Testis (tissue), 3 donors: ENCODE results near the gene GAK. TPM values are rescaled to one million over a fixed set of nuclear protein-coding genes. Genes with fewer than 3 reads are reported as not detected.

Source experiments
- DNase-seq: peaks from one replicate; pipeline ENCODE4 v3.0.0-alpha.2; 2019
- H3K27ac ChIP-seq, 2 donors: fragments of 200-600 bp; sonication (generic); one replicate each; pipeline ENCODE4 v1.5.1; 2019
- H3K27me3 ChIP-seq: fragments of 200-600 bp; sonication (generic); one replicate; pipeline ENCODE4 v1.5.1; 2019
- H3K36me3 ChIP-seq: fragments of 200-600 bp; sonication (generic); one replicate; pipeline ENCODE4 v1.5.1; 2017; ENCODE audit warnings: low read depth; ENCODE audit errors: missing control alignments
- H3K4me1 ChIP-seq: fragments of 200-600 bp; sonication (generic); one replicate; pipeline ENCODE4 v1.5.1; 2019
- H3K4me3 ChIP-seq, 2 donors: fragments of 200-600 bp; sonication (generic); one replicate each; pipeline ENCODE4 v1.5.1; 2017 to 2019
- H3K9me3 ChIP-seq: fragments of 200-600 bp; sonication (generic); one replicate; pipeline ENCODE4 v1.5.1; 2017
- POLR2A ChIP-seq: fragments of 450-650 bp; IDR thresholded peaks from one replicate; pipeline ENCODE4 v1.6.1; 2017; ENCODE audit warnings: antibody characterized with exemption, mild to moderate bottlenecking, moderate library complexity
- WGBS, 2 donors: methylation state at CpG; one replicate each; pipeline ENCODE4 v1.1.5; 2018; 5-methylcytosine and 5-hydroxymethylcytosine counted together
- intact Hi-C: fragments of 100-400 bp; cut with DNase I; formaldehyde crosslinking; loops from one replicate; pipeline ENCODE4 v1.15.1; 2023; ENCODE audit warnings: low total_unique reads
- polyA plus RNA-seq: library from polyadenylated mRNA; stranded (reverse); fragments of 350-450 nt; fragmentation: Illumina TruSeq; extraction: RNeasy Lipid Tissue Mini Kit (QIAGEN cat#74804); gene quantifications from one replicate; pipeline ENCODE4 v1.2.3, GENCODE V29; 2014; ENCODE audit warnings: low read depth, low replicate concordance; ENCODE audit not compliant: insufficient read depth
- total RNA-seq, 2 donors: library from RNA; depleted of rRNA; stranded (reverse); fragments of >200 nt; gene quantifications; one replicate each; pipeline ENCODE4 v1.2.3, GENCODE V29; 2016
- TF ChIP-seq, protein P1 (sequence below), 3 experiments: fragments of 450-650 bp in 2 of 3; fragments of 200-600 bp in 1 of 3; sonication (generic) in 1 of 3; IDR thresholded peaks; one replicate each; pipeline ENCODE4 v1.5.1; 2016 to 2019; ENCODE audit warnings: antibody characterized with exemption in 3 of 3, mild to moderate bottlenecking in 2 of 3, moderate library complexity in 1 of 3

The GAK gene
- total and polyA plus RNA-seq, 3 donors from 2014 or later: 130 to 229 (median 226) TPM

DNA sequence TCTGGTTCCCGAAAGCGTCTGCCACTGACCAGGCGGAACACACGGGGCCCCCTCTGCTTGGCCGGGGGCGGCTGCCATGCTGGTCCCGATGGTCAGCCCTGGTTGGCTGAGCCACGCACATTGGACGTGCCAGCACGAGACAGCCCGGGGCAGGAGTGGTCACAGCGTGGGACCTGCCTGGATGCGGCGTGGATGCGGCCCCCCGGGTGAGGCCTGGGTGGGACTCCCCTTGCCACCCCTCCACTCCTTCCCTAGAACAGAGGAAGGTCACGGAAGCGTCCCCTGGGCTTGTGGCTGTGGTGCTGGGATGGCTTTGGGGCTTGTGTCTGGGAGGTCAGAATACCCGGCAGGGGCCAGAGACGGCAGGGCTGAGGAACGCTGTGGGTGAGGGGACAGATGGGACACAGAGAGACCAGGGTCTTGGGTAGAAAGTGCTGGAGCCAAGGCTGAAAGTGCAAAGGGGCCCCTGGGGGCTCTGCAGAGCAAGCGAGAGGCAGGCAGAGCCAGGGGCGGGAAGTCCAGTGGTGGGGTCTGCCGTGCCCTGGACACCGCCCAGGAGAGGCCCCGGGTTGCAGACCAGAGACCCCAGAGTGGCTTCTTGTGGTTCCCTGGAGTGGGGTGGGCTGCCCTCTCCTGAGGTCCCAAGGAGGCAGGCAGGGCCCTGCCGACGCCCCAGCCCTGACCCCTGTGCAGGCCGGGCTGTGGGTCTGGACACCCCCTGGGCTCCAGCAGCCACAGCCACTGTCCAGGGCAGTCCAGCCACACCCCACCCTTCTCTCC lies 97.6 kb downstream of the GAK start:
- WGBS, 2 donors: 82 to 89% methylated on average over 18 to 29 of the region's 29 CpGs
- Histone ChIP-seq H3K27ac (no peak overlapping the region), H3K4me1 (no peaks in the 10 kb centered on the region), H3K27me3 (no peaks in the 10 kb centered on the region), H3K4me3 (no peak overlapping the region), H3K9me3 (no peaks in the 10 kb centered on the region), H3K36me3 (no peaks in the 10 kb centered on the region)
- TF ChIP-seq, protein P1, sequence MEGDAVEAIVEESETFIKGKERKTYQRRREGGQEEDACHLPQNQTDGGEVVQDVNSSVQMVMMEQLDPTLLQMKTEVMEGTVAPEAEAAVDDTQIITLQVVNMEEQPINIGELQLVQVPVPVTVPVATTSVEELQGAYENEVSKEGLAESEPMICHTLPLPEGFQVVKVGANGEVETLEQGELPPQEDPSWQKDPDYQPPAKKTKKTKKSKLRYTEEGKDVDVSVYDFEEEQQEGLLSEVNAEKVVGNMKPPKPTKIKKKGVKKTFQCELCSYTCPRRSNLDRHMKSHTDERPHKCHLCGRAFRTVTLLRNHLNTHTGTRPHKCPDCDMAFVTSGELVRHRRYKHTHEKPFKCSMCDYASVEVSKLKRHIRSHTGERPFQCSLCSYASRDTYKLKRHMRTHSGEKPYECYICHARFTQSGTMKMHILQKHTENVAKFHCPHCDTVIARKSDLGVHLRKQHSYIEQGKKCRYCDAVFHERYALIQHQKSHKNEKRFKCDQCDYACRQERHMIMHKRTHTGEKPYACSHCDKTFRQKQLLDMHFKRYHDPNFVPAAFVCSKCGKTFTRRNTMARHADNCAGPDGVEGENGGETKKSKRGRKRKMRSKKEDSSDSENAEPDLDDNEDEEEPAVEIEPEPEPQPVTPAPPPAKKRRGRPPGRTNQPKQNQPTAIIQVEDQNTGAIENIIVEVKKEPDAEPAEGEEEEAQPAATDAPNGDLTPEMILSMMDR (IDR thresholded peaks at IDR 0.05): no peak
- TF ChIP-seq POLR2A: no peak
- intact Hi-C loops: no loop called here
- DNase-seq: no peak

DNA sequence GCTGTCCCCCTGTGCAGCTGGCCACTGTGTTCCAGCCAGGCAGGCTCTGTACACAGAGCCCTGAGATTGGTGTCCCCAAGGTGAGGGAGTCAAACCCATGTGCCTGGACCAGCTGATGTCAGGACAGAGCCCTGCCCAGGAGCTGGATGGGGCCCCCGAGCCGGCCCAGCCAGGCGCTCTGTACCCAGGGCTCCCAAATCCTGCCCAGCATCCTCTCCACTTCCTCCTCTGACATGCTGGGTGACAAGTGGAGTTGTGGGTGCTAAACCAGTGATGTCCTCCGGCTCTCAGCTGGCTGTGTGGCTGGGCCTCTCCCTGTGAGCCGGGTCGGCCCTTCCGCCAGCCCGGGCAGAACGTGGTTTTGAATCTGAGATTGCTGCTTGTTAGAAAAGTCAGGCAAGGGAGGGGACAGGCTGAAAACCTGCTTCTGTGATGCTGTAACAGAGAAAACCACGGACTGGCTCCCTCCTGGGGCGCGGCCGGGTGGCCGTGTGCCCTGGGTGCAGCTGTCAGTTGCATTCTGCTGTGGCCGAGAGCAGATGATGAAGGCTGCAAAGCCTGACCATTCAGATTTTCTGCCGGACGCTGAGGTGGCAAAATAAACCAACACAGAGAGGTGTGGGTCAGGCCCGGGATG lies 98.3 kb downstream of the GAK start:
- no peak for DNase-seq
- TF ChIP-seq POLR2A: no peak
- TF ChIP-seq, protein P1 (IDR thresholded peaks at IDR 0.05): no peak
- Histone ChIP-seq H3K36me3 (no peaks in the 10 kb centered on the region), H3K9me3 (no peaks in the 10 kb centered on the region), H3K27ac (no peak overlapping the region), H3K4me1 (no peaks in the 10 kb centered on the region), H3K27me3 (no peaks in the 10 kb centered on the region), H3K4me3 (no peak overlapping the region)
- WGBS, 2 donors: 78 to 79% methylated on average over 11 to 18 of the region's 18 CpGs
- intact Hi-C loops: no loop called here

DNA sequence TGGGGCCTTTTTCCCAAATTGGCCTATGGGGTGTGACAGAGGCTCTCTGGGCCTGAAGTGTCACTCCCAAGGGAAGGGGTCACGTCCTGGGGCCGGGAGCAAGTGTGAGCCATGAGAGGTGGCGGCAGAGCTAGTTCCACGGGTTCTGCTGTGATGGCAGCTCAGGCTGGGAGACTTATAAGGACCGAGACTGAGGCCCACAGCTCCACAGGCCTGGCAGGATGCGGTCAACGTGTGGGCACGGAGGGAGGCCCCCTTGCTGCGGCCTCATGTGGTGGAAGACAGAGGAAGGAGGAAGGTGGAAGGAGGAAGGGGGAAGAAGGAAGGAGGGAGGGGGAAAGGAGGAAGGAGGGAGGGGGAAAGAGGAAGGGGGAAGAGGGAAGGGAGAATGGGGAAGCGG lies 99.0 kb downstream of the GAK start:
- Histone ChIP-seq H3K27me3 (no peaks in the 10 kb centered on the region), H3K4me3 (no peak overlapping the region), H3K9me3 (no peaks in the 10 kb centered on the region), H3K27ac (no peak overlapping the region), H3K36me3 (no peaks in the 10 kb centered on the region), H3K4me1 (no peaks in the 10 kb centered on the region)
- intact Hi-C loops: no loop called here
- WGBS, 2 donors: 72 to 80% methylated on average over 10 of the region's 10 CpGs
- TF ChIP-seq, protein P1 (IDR thresholded peaks at IDR 0.05): no peak
- no peak for DNase-seq

DNA sequence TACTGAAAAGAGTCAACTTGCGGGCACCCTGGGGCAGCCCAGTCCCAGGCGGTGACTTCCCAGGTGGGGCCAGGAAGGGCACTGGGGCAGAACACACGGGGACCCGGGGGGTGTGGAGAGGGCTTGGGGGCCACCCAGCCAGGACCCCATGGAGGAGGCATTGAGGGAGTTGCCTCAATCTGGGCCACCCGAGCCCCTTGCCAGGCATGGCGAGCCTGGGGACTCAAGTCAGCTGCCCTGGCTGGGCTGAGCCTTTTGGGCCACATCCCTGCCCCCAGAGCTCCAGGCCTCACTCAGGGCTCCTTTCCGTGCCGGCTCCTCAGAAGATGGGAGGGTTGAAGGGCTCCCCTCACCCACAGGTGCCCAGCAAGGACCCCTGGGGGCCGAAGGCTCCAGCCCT lies 99.6 kb downstream of the GAK start:
- H3K4me1 ChIP-seq: no peaks in the 10 kb centered on the region
- no peaks in the 10 kb centered on the region for H3K36me3 ChIP-seq
- intact Hi-C loops: no loop called here
- DNase-seq: no peak
- H3K4me3 ChIP-seq: no peak overlapping the region
- no peaks in the 10 kb centered on the region for H3K27me3 ChIP-seq
- TF ChIP-seq, protein P1 (IDR thresholded peaks at IDR 0.05): no peak
- H3K9me3 ChIP-seq: no peaks in the 10 kb centered on the region
- no peak overlapping the region for H3K27ac ChIP-seq
- 93 to 96% methylated on average over 6 to 9 of the region's 9 CpGs for WGBS, 2 donors
